ENCODE measurements around the gene SPOCK1.
A peak's percentile ranks its signal among the peaks of the same experiment; 100 is the strongest.
"Not testable (repeated sequence)": the region's sequence is repeated elsewhere in the genome, so short reads cannot be mapped to it uniquely, and the experiment has no call there.

SPOCK1 gene

DNA sequence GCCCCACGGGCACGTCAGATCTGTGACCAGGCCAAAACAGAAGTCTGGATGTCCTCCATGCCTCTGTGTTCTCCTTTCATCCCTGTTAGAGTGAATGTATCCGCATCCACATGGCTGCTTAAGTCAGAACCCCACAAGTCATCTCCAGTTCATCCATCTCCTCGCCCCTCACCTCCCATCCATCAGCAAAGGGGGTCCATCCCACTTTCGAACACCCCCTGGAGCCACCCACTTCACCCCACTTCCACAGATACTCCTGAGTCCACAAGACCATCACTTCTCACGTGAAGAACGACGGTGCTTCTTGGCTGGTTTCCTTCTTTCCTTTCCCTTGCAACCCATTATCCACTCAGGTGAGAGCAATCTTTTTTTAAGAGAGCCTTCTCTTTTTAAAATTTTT lies 3.5 kb upstream of the SPOCK1 start:
- DNase-seq (ENCODE audit: extremely low read depth, low read depth): no peak
- TF ChIP-seq, protein P1, sequence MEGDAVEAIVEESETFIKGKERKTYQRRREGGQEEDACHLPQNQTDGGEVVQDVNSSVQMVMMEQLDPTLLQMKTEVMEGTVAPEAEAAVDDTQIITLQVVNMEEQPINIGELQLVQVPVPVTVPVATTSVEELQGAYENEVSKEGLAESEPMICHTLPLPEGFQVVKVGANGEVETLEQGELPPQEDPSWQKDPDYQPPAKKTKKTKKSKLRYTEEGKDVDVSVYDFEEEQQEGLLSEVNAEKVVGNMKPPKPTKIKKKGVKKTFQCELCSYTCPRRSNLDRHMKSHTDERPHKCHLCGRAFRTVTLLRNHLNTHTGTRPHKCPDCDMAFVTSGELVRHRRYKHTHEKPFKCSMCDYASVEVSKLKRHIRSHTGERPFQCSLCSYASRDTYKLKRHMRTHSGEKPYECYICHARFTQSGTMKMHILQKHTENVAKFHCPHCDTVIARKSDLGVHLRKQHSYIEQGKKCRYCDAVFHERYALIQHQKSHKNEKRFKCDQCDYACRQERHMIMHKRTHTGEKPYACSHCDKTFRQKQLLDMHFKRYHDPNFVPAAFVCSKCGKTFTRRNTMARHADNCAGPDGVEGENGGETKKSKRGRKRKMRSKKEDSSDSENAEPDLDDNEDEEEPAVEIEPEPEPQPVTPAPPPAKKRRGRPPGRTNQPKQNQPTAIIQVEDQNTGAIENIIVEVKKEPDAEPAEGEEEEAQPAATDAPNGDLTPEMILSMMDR (IDR thresholded peaks at IDR 0.05; ENCODE audit: low read depth, low read length, missing control alignments): no peak
- H3K4me3 ChIP-seq (replicated peaks; ENCODE audit: low read depth, low read length): no peak overlapping the region

DNA sequence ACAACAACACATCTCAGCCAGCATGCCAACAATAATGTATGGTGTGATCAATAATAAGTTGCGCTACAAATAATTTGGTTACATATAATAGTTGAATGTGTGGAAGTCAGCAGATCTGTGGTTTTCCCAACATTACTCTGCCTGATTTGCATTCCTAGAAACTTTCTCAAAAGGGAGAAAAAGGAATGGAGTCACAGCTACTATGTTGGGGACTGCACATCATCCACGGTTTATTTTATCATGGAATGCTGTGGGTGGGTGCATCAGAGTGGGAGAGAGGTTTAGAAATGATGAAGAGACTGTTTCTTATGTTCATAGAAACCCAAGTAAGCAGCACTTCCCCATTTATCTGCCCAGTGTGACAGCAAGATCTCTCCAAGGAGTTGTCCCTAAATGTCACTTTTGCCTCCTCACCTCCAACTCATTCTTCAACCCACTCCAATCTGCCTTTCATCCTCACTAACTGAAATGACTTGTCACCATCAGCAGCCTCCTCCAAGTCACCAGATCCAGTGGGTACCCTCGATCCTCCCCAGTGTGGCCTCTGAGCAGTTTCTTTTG lies 2.8 kb upstream of the SPOCK1 start:
- TF ChIP-seq, protein P1 (IDR thresholded peaks at IDR 0.05; ENCODE audit: low read depth, low read length, missing control alignments): no peak
- no peak overlapping the region for H3K4me3 ChIP-seq (replicated peaks; ENCODE audit: low read depth, low read length)
- DNase-seq (ENCODE audit: extremely low read depth, low read depth): no peak

DNA sequence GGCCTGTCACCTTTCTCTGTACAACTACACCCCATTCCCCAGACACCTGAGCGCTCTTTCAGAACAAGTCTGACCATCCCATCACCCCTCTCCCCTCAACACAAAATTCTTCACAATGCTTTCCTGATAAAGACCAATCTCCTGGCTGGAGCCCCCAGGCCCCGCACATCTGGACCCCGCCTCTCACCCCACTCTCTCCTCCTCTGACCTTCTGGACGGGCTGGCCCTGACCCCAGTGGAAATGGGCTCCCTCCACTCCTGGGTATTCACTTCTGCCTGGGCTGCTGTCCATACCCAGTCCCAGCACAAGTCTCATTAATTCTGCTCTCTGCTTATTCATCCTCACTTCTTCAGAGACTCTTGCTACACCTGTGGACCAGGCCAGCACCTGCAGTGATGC lies 2.1 kb upstream of the SPOCK1 start:
- H3K4me3 ChIP-seq (replicated peaks; ENCODE audit: low read depth, low read length): no peak overlapping the region
- TF ChIP-seq, protein P1 (IDR thresholded peaks at IDR 0.05; ENCODE audit: low read depth, low read length, missing control alignments): no peak
- DNase-seq (ENCODE audit: extremely low read depth, low read depth): no peak

DNA sequence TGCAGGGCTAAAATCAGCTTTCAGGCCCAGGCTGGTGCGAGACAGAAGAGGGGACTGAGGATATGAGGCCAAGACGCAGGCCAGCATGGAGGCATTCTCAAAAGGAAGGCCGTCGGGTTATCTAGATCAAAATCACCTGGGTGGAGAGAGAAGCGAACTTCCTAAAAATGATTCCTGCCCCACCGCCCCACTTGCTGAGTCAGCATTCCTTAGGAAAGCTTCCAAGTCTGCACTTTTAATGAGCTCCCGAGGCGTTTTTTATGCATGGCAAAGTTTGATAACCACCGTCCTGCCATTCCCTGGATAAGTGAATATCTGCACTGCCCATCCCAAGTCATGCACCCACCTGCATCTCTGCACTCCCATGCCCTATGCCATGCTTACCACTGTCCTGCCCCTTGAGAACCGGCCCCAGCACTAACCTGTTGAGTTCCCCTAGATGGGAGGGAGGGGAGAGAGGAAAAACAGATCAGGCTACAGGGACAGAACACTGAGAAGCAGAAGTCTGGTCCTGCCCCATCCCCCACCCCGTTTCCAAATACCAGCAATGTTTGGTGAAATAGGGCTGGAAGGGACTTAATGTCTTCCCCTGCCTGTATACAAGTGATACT lies 1.6 kb upstream of the SPOCK1 start:
- TF ChIP-seq, protein P1 (IDR thresholded peaks at IDR 0.05; ENCODE audit: low read depth, low read length, missing control alignments): no peak
- H3K4me3 ChIP-seq (replicated peaks; ENCODE audit: low read depth, low read length): no peak overlapping the region
- no peak for DNase-seq (ENCODE audit: extremely low read depth, low read depth)

DNA sequence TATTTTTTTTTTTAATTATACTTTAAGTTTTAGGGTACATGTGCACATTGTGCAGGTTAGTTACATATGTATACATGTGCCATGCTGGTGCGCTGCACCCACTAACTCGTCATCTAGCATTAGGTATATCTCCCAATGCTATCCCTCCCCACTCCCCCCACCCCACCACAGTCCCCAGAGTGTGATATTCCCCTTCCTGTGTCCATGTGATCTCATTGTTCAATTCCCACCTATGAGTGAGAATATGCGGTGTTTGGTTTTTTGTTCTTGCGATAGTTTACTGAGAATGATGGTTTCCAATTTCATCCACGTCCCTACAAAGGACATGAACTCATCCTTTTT lies 351 bp upstream of the SPOCK1 start:
- H3K4me3 ChIP-seq (replicated peaks; ENCODE audit: low read depth, low read length); DNase-seq (ENCODE audit: extremely low read depth, low read depth): not testable (repeated sequence)

DNA sequence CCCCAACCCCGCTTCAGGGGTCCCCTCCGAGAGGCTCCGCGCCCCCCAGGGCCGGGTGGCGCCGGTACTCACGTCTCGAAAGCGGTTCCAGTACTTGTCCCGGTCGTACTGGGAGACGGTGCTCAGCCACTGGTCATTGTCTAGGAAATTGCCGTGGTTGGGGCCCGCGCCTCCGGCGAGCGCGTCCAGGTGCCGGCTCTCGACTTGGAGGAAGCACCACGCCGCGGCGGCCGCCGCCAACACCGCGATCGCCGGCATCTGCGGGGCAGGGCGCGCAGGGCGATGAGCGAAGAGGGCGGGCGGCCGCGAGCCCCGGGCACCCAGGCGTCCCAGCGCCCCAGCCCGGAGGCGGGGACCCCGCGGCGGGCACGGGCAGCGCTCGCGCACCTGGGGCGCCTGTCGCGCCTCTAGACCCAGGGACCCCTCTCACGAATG lies 808 bp downstream of the SPOCK1 start:
- H3K4me3 ChIP-seq (replicated peaks; ENCODE audit: low read depth, low read length): peak overlapping the region; percentile 58
- DNase-seq (ENCODE audit: extremely low read depth, low read depth): no peak
- TF ChIP-seq, protein P1 (IDR thresholded peaks at IDR 0.05; ENCODE audit: low read depth, low read length, missing control alignments): no peak

DNA sequence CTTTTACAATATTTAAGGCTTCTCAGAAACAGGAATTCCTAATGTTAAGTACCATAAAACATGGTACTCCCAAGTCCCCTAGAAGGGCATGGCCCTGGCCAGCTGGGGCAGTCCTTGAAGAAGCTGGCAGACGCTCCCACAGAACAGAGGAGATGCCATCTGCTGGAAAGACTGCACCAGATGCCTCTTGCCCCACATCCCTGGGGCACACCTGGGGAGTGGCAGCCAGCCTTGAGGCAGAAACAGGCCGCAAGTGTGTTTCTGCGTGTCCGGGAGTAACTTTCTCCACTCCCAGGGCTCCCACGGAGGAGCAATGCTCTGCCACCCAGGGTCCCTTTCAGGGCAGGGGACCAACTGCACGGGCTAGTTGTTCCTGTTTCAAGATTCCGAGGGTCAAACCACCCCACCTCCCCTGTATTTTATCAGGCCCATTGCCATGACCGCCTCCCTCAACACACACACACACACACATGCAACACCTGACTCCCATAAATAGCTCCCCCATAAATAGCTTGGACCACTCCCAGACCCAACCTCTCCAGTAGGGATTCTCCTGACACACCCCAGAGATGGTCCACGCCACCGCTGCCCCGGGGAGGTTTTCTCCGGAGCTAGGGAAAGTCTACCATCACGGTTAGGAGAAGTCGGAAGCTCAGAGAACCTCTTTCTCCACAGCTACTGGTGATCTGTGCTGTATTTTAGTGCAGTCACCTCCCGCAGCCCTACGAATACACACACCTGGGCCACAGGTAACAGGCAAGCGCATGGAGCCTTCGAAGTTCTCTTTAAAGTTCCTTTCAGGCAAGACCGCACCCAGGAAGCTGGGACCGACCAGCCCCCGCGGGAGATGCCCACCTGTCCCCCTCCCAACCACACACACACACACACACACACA lies 1.5 kb downstream of the SPOCK1 start:
- no peak for DNase-seq (ENCODE audit: extremely low read depth, low read depth)
- TF ChIP-seq, protein P1 (IDR thresholded peaks at IDR 0.05; ENCODE audit: low read depth, low read length, missing control alignments): no peak
- H3K4me3 ChIP-seq (replicated peaks; ENCODE audit: low read depth, low read length): peak overlapping the region; percentile 58
